ENCODE results near the gene SCG3.

DNA sequence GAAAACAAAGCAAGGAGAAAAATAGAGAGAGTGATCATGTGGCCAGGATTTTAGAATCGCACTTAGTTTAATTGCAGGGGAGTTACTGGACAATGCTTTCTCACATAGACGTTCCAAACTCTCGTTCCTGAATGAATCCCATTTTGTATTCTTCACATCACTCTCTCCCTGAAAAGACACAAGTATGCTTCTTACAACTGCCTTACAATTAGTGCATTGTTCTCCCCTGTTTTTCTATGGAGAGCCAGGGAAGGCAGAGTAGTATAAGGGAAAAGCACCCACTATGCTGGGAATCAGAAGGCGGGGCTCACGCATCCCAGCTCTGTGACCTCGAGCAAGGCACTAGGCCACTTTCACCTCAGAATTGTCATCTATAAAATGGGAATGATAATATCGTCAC, 84.4 kb downstream of the SCG3 start:
- TF ChIP-seq, protein P1, sequence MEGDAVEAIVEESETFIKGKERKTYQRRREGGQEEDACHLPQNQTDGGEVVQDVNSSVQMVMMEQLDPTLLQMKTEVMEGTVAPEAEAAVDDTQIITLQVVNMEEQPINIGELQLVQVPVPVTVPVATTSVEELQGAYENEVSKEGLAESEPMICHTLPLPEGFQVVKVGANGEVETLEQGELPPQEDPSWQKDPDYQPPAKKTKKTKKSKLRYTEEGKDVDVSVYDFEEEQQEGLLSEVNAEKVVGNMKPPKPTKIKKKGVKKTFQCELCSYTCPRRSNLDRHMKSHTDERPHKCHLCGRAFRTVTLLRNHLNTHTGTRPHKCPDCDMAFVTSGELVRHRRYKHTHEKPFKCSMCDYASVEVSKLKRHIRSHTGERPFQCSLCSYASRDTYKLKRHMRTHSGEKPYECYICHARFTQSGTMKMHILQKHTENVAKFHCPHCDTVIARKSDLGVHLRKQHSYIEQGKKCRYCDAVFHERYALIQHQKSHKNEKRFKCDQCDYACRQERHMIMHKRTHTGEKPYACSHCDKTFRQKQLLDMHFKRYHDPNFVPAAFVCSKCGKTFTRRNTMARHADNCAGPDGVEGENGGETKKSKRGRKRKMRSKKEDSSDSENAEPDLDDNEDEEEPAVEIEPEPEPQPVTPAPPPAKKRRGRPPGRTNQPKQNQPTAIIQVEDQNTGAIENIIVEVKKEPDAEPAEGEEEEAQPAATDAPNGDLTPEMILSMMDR (IDR thresholded peaks at IDR 0.05; ENCODE audit: insufficient read depth, low read length, poor library complexity, severe bottlenecking): no peak
- no peak for TF ChIP-seq EZH2phosphoT487 (conservative IDR thresholded peaks at IDR 0.05; ENCODE audit: low read length)

Data from SU-DHL-6 (cell line).